HEK293 (cell line): ENCODE measurements around the gene SF3B3.

Experiments used
- CTCF ChIA-PET: fragments of 350-600 bp; formaldehyde crosslinking; extraction: SDS; loops from one replicate; lab custom pipeline; 2021; ENCODE audit warnings: antibody characterized with exemption; lab: Yijun Ruan, JAX
- POLR2A ChIA-PET: fragments of 300-600 bp; formaldehyde crosslinking; extraction: SDS; loops from one replicate; lab custom pipeline; 2020; ENCODE audit warnings: antibody characterized with exemption, inconsistent platforms; lab: Yijun Ruan, JAX
- H3K27ac ChIP-seq: fragments of 200-500 bp; sonication (Bioruptor generic); 2 replicates; pipeline ENCODE4 v1.5.1; 2014; ENCODE audit warnings: low read depth, low read length, control low read depth, inconsistent platforms; ENCODE audit errors: extremely low read depth
- H3K36me3 ChIP-seq, 2 experiments: fragments of 200-500 bp in 1 of 2; sonication (Bioruptor generic) in 1 of 2; 1 replicate in 1 of 2; 2 replicates in 1 of 2; pipeline ENCODE4 v1.5.1; 2014 to 2017; ENCODE audit warnings: inconsistent platforms in 2 of 2, low read length in 2 of 2; ENCODE audit not compliant: control insufficient read depth in 2 of 2, insufficient read depth in 1 of 2
- H3K4me1 ChIP-seq: fragments of 200-500 bp; sonication (Bioruptor generic); 2 replicates; pipeline ENCODE4 v1.5.1; 2014; ENCODE audit warnings: mild to moderate bottlenecking, low read length, inconsistent platforms; ENCODE audit not compliant: control insufficient read depth, insufficient read depth
- H3K4me3 ChIP-seq: 2 replicates; pipeline ENCODE4 v1.5.1; 2011; ENCODE audit warnings: low read depth, mild to moderate bottlenecking, control low read depth, low read length, moderate library complexity
- H3K9me3 ChIP-seq: fragments of 200-500 bp; sonication (Bioruptor generic); 2 replicates; pipeline ENCODE4 v1.5.1; 2014; ENCODE audit warnings: low read depth, low read length, inconsistent platforms; ENCODE audit not compliant: control insufficient read depth, insufficient read depth
- BCL11A ChIP-seq: fragments of 450-650 bp; formaldehyde crosslinking; IDR thresholded peaks from 2 replicates; pipeline ENCODE4 v1.5.1; 2016; ENCODE audit warnings: low read depth, missing biosample characterization, missing genetic modification characterization
- GFI1B ChIP-seq: fragments of 450-650 bp; formaldehyde crosslinking; IDR thresholded peaks from 2 replicates; pipeline ENCODE4 v1.5.1; 2016; ENCODE audit warnings: missing biosample characterization, missing genetic modification characterization
- KLF9 ChIP-seq: fragments of 450-650 bp; formaldehyde crosslinking; IDR thresholded peaks from 2 replicates; pipeline ENCODE4 v1.5.1; 2016; ENCODE audit warnings: missing biosample characterization, missing genetic modification characterization, low read depth
- PRDM1 ChIP-seq: fragments of 450-650 bp; formaldehyde crosslinking; IDR thresholded peaks from 2 replicates; pipeline ENCODE4; 2016; ENCODE audit warnings: missing biosample characterization, missing genetic modification characterization
- RBAK ChIP-seq: fragments of 450-650 bp; formaldehyde crosslinking; IDR thresholded peaks from 2 replicates; pipeline ENCODE4 v1.5.1; 2016; ENCODE audit warnings: missing biosample characterization, missing genetic modification characterization
- TCF7L2 ChIP-seq: IDR thresholded peaks from 2 replicates; pipeline ENCODE4 v1.6.1; 2011; ENCODE audit warnings: low read depth, mild to moderate bottlenecking, inconsistent platforms, low read length, moderate library complexity, borderline replicate concordance
- TRIM28 ChIP-seq: IDR thresholded peaks from 2 replicates; pipeline ENCODE4 v1.6.1; 2011; ENCODE audit warnings: low read length, control low read depth, borderline replicate concordance
- ZBTB11 ChIP-seq: fragments of 450-650 bp; formaldehyde crosslinking; conservative IDR thresholded peaks from 2 replicates; pipeline ENCODE4 v1.5.1; 2016; ENCODE audit warnings: low read depth, missing biosample characterization, missing genetic modification characterization
- ZNF114 ChIP-seq: fragments of 450-650 bp; formaldehyde crosslinking; IDR thresholded peaks from 2 replicates; pipeline ENCODE4 v1.5.0; 2017; ENCODE audit warnings: missing biosample characterization, missing genetic modification characterization
- ZNF121 ChIP-seq: fragments of 450-650 bp; formaldehyde crosslinking; IDR thresholded peaks from 2 replicates; pipeline ENCODE4 v1.5.1; 2016; ENCODE audit warnings: missing biosample characterization, missing genetic modification characterization
- ZNF2 ChIP-seq: fragments of 450-650 bp; formaldehyde crosslinking; IDR thresholded peaks from 2 replicates; pipeline ENCODE4 v1.5.1; 2016; ENCODE audit warnings: missing biosample characterization, missing genetic modification characterization
- ZNF239 ChIP-seq: fragments of 450-650 bp; formaldehyde crosslinking; IDR thresholded peaks from 2 replicates; pipeline ENCODE4 v1.5.1; 2016; ENCODE audit warnings: missing biosample characterization, missing genetic modification characterization
- ZNF248 ChIP-seq: fragments of 450-650 bp; formaldehyde crosslinking; IDR thresholded peaks from 2 replicates; pipeline ENCODE4 v1.5.1; 2017; ENCODE audit warnings: missing biosample characterization, missing genetic modification characterization
- ZNF280D ChIP-seq: fragments of 450-650 bp; formaldehyde crosslinking; IDR thresholded peaks from 2 replicates; pipeline ENCODE4 v1.5.1; 2016; ENCODE audit warnings: missing biosample characterization, missing genetic modification characterization
- ZNF324 ChIP-seq: fragments of 450-650 bp; formaldehyde crosslinking; IDR thresholded peaks from 2 replicates; pipeline ENCODE4 v1.5.1; 2016; ENCODE audit warnings: missing biosample characterization, missing genetic modification characterization
- ZNF37A ChIP-seq: fragments of 450-650 bp; IDR thresholded peaks from 2 replicates; pipeline ENCODE4 v1.5.1; 2018; ENCODE audit warnings: missing biosample characterization, missing genetic modification characterization
- ZNF510 ChIP-seq: fragments of 450-650 bp; formaldehyde crosslinking; IDR thresholded peaks from 2 replicates; pipeline ENCODE4 v1.5.1; 2018; ENCODE audit warnings: mild to moderate bottlenecking, missing genetic modification characterization, missing biosample characterization; ENCODE audit not compliant: insufficient replicate concordance
- ZNF530 ChIP-seq: fragments of 450-650 bp; formaldehyde crosslinking; IDR thresholded peaks from 2 replicates; pipeline ENCODE4 v1.5.1; 2016; ENCODE audit warnings: low read depth, missing biosample characterization, missing genetic modification characterization
- ZNF747 ChIP-seq: fragments of 450-650 bp; formaldehyde crosslinking; IDR thresholded peaks from 2 replicates; pipeline ENCODE4 v1.5.1; 2016; ENCODE audit warnings: missing biosample characterization, missing genetic modification characterization
- ZNF777 ChIP-seq: fragments of 450-650 bp; formaldehyde crosslinking; IDR thresholded peaks from 2 replicates; pipeline ENCODE4 v1.5.1; 2017; ENCODE audit warnings: missing biosample characterization, missing genetic modification characterization, borderline replicate concordance
- TF ChIP-seq, protein P1 (sequence below): fragments of 450-650 bp; formaldehyde crosslinking; IDR thresholded peaks from 2 replicates; pipeline ENCODE4 v1.5.1; 2016; ENCODE audit warnings: missing biosample characterization, missing genetic modification characterization
- TF ChIP-seq, protein P2 (sequence below): fragments of 450-650 bp; formaldehyde crosslinking; IDR thresholded peaks from 2 replicates; pipeline ENCODE4 v1.5.1; 2016; ENCODE audit warnings: missing biosample characterization, missing genetic modification characterization

The SF3B3 gene

DNA sequence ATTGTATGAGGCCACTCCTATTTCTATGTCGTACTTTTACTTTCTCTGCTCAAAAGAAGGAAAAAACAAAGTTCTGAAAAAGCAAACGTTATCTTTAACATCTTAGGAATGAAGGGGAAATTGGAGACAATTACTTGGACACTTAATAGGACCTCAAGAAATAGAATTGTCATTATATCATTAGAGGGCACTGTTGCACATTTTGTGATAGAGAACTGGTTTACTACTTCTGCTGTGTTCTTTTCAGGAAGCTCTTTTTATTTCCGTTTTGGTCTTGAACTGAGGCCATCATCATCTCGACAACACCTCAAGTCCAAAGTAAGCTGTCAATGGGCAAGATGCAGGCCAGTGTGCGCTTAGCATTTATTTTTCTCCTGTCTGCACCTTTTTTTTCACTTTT is 14.9 kb upstream of the SF3B3 start:
- Histone ChIP-seq H3K4me3 (no peak overlapping the region), H3K4me1 (no peaks in the 10 kb centered on the region)
- POLR2A ChIA-PET = no interaction called here
- TF ChIP-seq TRIM28 (no peak), ZNF114 (no peak), ZNF530 (tag by site-specific recombination) (no peak), ZNF248 (tag by site-specific recombination) (no peak), ZNF239 (tag by site-specific recombination) (no peak), ZNF37A (tag by site-specific recombination) (no peak), ZNF510 (tag by site-specific recombination) (no peak), RBAK (tag by site-specific recombination) (no peak), ZNF324 (tag by site-specific recombination) (no peak), GFI1B (no peak), BCL11A (tag by site-specific recombination) (no peak), ZNF121 (tag by site-specific recombination) (no peak), ZNF2 (tag by site-specific recombination) (no peak), KLF9 (tag by site-specific recombination) (no peak), PRDM1 (tag by site-specific recombination) (no peak), ZNF280D (no peak), ZNF777 (no peak), ZNF747 (tag by site-specific recombination) (no peak)
- TF ChIP-seq, protein P1, sequence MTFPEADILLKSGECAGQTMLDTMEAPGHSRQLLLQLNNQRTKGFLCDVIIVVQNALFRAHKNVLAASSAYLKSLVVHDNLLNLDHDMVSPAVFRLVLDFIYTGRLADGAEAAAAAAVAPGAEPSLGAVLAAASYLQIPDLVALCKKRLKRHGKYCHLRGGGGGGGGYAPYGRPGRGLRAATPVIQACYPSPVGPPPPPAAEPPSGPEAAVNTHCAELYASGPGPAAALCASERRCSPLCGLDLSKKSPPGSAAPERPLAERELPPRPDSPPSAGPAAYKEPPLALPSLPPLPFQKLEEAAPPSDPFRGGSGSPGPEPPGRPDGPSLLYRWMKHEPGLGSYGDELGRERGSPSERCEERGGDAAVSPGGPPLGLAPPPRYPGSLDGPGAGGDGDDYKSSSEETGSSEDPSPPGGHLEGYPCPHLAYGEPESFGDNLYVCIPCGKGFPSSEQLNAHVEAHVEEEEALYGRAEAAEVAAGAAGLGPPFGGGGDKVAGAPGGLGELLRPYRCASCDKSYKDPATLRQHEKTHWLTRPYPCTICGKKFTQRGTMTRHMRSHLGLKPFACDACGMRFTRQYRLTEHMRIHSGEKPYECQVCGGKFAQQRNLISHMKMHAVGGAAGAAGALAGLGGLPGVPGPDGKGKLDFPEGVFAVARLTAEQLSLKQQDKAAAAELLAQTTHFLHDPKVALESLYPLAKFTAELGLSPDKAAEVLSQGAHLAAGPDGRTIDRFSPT (tag by site-specific recombination) = no peak
- TF ChIP-seq, protein P2, sequence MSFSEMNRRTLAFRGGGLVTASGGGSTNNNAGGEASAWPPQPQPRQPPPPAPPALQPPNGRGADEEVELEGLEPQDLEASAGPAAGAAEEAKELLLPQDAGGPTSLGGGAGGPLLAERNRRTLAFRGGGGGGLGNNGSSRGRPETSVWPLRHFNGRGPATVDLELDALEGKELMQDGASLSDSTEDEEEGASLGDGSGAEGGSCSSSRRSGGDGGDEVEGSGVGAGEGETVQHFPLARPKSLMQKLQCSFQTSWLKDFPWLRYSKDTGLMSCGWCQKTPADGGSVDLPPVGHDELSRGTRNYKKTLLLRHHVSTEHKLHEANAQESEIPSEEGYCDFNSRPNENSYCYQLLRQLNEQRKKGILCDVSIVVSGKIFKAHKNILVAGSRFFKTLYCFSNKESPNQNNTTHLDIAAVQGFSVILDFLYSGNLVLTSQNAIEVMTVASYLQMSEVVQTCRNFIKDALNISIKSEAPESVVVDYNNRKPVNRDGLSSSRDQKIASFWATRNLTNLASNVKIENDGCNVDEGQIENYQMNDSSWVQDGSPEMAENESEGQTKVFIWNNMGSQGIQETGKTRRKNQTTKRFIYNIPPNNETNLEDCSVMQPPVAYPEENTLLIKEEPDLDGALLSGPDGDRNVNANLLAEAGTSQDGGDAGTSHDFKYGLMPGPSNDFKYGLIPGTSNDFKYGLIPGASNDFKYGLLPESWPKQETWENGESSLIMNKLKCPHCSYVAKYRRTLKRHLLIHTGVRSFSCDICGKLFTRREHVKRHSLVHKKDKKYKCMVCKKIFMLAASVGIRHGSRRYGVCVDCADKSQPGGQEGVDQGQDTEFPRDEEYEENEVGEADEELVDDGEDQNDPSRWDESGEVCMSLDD (tag by site-specific recombination) = no peak
- TF ChIP-seq, all 188 proteins: peak for 0
- Histone ChIP-seq H3K36me3 (peaks cover 50 to 70% of the 10 kb centered on the region in 2 experiments), H3K27ac (no peak overlapping the region), H3K9me3 (no peaks in the 10 kb centered on the region)
- CTCF ChIA-PET = interaction anchor here (0.7 to 1.0 kb wide), 4 partner anchors 9 to 28 kb away, joined by 3 to 4 read pairs (median 3); no protein-coding TSS in a partner anchor

DNA sequence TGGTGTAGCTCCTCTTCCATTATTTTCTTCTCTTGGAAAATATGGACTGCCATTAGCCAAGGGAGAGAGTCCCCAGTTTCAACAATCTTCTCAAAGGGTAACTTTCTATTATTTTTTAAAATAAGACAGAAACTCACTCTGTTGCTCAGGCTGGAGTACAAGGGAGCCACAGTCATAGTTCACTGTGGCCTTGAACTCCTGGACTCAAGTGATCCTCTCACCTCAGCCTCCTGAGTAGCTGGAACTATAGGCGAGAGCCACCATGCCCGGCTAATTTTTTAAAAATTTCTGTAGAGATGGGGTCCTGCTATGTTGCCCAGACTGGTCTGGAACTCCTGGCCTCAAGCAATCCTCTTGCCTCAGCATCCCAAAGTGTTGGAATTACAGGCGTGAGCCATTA is 13.4 kb upstream of the SF3B3 start:
- ChIA-PET CTCF (no interaction called here), POLR2A (interaction anchor here (0.6 kb wide), 1 partner anchor 50 kb away, joined by 4 read pairs; no protein-coding TSS in a partner anchor)
- Histone ChIP-seq H3K27ac (no peak overlapping the region), H3K9me3 (no peaks in the 10 kb centered on the region), H3K36me3 (peaks cover 61 to 78% of the 10 kb centered on the region in 2 experiments), H3K4me1 (no peaks in the 10 kb centered on the region), H3K4me3 (no peak overlapping the region)
- TF ChIP-seq TCF7L2 (no peak), ZBTB11 (no peak)
